GM21515 (cell line): Measurements from ENCODE around the gene ZNF212.

Experiments used
- ATAC-seq: cut with Tn5 transposase; IDR thresholded peaks from one replicate; pipeline ENCODE4 v1.9.1; 2021; ENCODE audit not compliant: unreplicated experiment

Gene ZNF212

DNA sequence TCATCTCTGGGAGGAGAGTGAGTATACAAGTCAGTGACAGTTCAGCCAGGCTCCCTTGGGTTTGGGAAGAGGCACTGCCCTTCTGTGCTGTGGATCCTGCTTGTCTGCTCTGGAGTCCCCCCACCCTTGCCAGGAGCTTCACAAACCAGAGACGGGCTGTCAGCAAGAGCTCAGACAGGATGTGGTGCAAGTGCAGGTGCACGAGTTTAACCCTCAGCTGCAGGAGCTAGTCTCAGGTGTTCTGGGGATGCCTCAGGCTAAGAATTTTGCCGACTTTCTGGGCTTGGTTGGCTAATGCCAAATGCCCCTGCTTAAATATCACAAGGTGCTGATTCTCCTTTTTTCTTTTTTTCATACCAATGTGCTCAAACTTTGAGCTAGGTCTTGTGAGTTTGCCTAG, 44.9 kb downstream of the ZNF212 start:
- ATAC-seq = no peak

DNA sequence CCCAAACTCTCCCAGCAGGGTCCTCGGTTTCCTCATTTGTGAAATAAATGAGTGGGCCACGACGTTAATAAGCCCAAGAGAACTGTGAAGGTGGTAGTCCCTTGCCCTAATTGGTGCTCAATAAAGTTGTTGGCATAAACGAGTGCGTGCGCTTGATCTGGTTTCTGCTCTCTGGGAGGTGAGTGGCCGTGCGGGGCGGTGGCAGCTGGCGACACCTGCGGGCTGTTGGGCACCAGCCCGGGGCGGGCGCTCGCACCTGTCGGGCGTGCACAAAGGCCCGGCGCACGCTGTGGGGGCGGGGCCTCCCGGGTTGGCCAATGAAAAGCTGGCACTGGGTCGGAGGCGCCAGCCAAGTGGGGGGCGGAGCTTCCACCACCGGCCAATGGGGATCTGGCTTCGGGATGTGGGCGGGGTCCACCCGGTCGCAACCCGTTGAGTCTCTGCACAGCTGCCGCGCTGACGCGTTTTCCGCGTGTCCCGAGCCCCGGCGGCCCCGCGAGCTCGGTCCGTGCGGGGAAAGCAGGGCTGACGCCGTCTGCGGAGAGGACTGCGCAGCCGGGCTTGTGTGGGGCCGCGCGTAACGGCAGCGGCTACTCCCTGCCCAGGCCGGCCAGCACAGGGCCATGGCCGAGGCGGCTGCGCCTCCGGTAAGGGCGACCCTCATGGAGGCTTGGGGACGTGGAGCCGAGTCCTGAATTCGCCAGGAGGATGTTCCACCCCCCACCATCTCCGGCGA, 45.6 kb downstream of the ZNF212 start:
- peak; percentile 96 for ATAC-seq

DNA sequence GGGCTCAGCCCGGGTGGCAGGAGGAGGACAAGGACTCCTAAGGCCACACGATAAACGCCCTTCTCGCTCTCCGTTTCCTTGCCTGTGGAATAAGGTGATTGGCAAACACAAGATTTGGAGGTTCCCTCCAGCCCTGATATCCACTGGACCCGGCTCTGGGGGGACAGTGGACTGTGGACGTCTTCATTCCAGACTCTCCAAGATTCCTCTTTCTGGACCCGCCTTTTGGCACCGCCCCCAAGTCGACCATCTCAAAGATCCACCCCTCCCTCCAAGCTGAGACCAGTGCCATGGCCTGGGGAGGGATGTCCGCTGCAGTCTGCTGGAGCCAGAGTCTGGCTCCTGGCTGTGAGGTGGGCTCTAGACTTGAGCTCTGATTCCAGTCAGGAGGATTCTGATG, 46.2 kb downstream of the ZNF212 start:
- no peak for ATAC-seq

DNA sequence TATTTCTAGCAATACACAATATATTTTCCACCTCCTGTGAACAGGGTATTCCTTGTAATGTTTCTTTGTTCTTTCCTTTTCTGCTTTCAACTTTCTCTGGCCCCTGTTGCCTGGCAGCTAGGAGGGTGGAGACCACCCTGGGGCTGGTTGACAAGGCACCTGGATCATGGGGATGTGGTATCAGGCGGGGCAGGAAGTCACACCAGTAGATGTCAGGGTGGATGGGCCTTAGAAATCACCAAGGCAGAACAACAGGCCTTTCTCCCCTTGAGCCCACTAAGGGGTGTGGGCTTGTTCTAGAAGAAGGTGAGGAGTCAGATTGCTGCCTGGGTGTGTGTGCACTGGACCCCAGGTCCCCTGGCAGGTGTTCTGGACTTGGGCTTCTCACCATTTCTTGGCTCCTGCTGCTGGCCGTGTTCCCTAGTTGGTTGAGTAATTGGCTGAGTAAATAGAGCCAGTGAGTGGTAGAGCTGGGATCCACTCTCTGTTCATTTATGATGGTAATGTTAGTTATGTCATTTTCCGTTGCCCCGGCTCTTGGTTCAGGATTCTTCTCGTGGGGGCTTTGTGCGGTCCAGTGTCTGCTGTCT, 47.5 kb downstream of the ZNF212 start:
- no peak for ATAC-seq

DNA sequence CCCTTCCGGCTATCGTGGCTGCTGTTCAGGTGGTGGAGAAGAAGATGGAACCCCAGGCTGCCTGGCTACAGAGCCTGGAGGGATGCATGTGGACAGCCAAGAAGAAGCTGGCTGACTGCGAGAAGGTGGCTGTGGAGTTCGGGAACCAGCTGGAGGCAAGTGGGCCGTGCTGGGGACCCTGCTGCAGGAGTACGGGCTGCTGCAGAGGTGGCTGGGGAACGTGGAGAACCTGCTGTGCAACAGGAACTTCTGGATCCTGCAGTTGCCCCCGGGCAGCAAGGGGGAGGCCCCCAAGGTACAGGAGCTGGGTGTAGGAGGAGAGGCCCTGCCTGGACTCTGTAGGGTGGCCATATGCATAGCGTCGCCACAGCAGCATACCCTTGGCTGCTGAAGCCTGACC, 48.2 kb downstream of the ZNF212 start:
- ATAC-seq = no peak

DNA sequence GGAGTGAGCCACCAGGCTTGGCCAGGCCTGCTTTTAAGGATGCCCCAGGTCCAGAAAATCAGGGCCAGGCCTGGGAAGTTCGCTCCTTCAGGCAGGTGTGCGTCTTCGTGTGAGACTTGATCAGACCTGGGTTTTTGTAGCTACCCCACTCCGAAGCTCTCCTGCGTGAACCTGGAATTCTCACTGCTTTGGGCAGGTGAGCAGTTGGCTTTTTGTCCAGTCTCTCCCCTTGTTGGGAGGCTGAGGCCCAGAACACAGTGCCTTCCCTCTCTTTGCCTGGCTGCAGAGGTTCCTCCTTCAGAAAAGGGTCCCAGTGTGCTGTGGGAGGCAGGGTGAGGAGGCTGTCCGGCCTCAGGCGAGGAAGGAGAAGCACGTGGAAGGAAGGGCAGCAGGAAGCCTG, 49.8 kb downstream of the ZNF212 start:
- no peak for ATAC-seq

DNA sequence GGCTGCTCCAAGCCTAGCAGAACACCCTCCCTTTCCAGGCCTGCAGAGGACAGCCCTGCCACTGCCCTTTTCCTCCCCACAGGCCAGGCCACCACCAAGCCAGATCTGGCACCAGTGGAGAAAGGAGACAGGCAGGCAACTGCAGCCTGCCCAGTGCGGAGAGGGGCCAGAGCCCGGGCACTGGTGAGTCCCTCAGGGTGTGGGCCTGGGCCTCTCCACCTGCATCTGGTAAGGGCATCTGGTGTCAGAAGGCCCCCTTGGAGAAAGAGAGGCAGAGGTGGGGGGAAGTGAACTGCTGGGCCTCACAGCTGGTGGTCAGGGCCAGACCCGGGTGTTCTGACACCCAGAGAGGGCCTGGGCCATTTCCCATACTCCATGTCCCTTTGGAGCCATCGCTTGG, 50.4 kb downstream of the ZNF212 start:
- ATAC-seq = no peak

DNA sequence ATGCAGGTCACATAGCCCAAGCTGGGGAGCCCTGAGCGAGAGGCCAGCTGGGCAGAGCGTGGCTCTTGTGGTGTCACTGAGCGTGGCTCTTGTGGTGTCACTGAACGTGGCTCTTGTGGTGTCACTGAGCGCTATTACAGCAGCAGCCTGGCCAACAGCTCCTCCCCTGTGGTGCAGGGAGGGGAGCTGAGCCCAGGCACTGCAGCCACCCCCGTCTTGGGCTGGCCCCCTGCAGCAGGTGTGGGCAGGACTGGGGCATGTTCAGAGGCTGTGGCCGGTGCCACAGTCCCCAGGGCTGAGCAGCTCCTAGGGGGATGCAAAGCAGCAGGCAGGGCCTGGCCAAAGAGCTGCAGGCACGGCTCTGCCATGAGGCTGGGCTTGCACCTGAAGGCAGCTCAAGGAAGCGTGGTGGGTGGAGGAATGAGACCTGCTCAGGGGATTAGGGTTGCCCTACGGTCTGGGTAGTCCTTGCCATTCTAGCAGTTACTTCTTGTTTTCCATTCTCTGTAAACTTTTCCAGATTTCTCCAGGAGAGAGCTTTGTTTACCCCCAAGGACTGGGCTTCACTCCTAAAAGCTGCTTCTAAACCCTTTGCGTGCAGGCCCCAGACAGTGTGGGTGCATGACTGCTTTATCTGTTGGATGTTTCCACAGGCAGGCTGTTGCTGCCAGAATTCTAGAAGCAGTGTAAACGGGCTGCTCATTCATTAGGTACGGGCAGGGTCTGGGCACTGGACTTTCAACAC, 51.8 kb downstream of the ZNF212 start:
- no peak for ATAC-seq

DNA sequence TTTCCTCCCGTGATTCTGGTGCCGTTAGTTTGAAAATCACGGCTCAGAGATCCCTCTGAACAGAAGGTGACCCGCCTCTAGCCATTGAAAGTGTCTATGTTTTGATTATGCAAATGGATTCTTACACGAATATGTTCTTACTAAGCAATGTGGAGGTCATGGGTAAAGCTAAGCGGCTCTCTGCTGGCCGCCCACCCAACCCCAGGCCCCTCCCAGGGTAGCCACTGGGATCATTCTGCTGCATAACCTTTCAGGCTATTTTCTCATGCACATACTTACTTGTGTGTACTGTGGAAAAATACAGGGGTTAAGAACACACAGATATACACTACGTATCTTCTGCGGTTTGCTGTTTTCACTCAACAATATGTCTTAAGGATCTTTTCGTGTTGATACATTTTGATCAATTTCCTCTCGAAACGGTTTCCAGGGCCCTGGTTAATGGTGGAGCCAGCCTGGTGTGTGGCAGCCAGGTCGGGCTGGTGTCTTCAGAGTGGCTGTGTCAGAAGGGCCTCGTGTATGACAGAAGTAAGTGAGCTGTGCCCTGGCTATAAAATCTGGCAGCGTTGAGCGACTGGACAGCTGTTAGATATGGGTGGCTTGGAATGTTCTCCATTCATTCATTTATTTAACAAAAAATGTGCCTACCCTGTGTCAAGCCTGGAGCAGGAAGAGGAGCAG, 52.5 kb downstream of the ZNF212 start:
- ATAC-seq = no peak

DNA sequence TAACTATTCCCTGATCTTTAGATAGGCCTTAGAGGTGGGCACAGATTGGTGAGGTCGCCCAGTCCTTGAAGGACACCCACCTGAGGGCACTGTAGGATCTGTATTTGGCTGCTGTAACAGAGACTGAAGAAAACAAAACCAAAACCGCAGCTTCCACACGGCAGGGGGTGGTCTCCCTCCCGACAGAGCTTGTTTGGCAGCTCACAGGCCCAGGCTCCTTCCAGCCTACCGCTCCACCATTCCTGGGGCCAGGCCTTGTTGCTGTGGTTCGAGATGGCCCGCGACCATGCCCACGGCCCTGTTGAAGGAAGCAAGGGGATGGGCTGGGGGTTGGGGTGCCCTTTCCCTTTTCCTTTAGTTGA, 53.0 kb downstream of the ZNF212 start:
- no peak for ATAC-seq

DNA sequence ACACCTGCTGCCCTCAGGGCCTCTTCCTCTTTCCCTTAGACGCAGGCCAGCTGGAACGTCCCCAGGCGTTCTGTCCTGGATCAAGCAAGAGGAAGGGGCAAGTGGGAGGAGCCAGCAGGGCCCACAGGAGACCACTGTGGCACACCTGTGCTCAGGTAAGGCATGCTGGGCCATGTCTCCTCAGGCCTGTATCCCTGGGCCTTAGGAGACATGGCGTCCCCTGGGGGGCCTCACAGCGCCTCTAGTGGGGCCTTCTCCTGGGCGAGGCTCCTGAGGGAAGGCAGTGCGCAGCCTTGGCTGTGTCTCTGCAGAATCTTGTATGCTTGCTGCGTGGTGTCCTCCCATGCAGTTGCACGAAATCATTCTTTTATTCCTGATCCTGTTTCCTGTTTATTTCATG, 53.9 kb downstream of the ZNF212 start:
- no peak for ATAC-seq

DNA sequence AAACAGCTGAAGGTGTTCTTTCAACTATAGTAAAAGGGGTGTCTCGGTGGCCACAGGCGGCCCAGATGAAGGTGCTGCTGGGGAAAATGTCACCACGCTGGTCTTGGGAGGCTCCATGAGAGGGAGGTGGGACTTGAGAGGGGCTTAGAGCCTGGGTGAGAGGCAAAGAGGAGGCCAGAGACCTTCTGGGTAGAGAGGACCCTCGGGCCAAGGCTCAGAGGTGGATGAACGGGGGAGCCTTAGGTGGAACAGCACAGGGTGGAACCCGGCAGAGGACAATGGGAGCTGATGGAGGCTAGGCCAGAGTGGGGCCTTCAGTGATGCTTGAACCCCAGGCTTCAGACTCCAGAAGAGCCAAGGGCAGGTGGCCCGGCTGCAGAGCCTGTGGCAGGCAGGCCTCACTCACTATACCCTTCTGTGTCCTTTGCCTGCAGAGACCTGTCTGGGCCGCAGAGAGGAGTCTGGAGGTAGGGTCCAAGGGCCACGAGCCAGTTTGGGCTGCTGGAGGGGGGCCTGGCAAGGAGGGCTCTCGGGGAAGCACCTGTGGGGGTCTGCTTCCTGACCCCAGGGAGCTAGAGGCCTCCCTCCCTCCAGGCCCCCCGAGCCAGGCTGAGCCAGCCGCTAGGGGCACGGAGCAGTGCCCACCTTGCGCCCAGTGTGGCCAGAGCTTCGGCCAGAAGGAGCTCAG, 54.6 kb downstream of the ZNF212 start:
- no peak for ATAC-seq

DNA sequence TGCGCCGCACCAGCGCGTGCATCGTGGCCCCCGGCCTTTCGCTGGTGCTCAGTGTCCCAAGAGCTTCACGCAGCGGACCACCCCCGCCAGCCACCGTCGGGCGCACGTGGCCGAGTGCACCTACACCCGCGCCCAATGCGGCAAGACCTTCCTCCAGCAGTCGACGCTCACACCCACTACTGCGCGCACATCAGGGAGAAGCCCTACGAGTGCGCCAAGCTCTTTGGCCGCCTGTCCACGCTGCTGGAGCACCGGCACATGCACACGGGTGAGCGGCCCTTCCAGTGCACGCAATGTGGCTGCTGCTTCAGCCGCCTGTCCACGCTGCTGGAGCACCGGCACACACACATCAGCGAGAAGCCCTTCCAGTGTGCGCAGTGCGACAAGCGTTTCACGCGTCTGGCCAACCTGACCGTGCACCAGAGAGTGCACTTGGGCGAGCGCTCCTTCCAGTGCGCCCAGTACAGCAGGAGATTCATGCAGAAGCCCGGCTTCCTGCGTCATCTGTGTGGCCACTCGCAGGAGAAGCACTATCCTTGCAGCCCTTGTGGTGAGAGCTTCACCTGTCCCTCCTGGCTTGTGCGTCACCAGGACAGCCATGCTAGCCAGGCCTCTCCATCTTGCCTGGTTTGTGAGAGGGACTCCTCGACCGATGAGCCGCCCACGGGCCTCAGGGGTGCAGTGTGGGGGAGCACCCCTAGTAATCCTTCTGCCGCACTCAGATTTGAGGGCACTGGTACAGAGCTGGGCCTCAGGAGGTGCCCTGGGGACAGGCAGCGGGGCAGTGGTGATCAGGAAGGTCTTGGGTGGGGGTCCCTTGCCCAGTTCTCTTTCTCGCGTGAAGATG, 55.4 kb downstream of the ZNF212 start:
- no peak for ATAC-seq

DNA sequence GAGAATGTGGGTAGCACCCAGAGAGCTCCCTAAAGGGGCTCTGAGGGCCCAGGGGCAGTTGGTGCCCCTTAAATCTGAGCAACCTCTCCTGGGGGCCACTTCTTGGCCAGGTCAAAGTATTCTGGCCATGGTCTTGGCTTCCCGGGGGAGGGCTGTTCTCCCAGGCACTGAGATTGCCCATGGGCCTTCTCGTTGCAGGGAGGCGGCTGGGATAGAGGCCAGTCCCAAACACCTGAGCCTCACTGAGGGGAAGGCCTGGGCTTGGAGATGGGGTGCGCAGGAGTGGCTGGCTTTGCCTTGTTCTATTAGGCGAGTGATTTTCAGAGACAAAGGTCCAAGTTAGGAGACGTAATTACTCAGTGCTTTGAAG, 56.0 kb downstream of the ZNF212 start:
- no peak for ATAC-seq

DNA sequence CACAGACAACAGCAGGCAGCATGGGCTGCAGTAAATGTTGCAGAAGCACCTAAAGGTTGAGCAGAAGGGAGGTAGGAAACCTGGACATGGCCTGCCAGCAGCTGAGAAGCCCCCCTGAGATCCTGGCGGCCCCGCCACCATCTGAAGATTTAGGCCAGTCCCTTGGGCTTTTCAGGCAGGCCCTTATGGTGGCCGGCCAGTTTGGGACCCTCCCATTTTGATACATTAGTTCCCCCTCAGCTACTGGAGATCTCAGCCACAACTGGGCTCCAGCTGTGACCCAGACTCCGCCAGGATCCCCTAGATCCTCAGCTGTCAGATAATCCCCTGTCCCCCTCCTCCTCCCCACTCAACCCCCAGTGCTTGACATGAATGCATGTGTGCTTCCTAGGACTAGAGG, 56.9 kb downstream of the ZNF212 start:
- ATAC-seq = no peak

DNA sequence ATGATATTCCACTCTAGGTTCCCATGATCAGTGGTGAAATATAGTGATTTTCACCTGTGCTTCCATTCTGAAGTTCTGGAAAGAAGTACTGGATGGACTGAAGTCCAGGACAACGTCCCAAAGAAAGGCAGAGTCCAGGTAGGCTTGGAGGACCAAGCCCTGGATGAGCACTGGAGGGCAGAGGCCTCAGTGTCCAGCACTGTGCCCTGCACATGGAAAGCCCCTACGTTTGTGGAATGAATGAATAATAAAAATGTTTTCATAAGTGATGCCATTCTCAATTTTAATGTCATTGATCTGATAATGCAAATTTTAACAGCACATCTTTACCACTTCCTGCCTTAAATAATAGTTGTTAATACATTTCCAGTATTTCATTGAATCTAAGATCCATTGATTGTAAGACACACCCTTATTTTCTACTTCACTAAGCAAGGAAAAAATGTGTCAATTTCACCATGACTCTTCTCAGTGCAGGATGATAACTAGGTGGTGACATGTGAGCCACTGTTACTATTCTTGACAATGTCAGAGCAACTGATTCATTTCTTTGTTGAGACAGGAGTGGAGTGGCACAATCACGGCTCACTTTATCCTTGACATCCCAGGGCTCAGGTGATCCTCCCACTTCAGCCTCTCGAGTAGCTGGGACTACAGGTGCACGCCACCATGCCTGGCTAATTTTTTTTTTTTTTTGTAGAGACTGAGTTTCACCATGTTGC, 57.7 kb downstream of the ZNF212 start:
- ATAC-seq = no peak

DNA sequence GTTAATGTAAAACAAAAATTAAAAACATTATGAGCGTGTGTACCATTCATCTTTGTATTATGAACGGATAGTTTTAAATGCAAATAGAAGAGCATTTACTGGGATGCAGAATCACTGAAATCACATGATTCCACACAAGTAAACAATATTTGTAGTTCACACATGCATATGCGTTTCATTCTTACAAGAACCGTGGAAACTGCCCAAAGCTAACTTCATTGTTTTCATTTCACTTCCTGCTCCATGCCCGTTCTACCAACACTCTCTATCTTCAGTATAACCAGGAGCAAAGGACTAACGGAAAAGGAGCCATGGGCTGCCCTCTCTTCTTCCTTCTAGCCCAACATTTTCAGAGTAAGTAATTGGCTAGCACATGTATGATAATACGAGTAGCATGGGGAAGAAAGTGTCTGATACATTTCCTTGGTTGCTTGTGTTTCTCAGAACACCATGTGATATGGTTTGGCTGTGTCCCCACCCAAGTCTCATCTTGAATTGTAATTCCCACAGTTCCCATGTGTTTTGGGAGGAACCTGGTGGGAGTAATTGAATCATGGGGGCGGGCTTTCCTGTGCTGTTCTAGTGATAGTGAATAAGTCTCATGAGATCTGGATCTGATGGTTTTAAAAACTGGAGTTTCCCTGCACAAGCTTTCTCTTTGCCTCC, 61.3 kb downstream of the ZNF212 start:
- ATAC-seq = no peak

DNA sequence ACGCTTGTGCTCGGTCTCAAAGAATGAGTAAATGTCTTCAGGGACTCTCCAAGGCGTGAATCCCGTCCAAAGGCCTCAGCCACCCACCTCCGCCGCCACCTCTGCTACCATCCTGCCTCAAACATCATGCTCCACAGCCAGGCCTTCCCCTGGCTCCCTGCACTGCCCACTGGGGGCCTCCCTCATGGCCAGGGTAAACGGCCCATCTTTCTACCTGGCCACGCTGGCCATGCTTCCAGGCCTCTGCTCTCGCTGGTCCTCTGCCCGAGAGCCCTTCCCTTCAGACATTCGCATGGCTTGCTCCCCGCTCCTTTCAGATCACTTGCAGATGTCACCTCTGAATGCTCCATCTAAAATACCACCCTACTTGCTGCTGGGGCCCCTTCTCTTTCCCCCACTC, 62.8 kb downstream of the ZNF212 start:
- no peak for ATAC-seq

DNA sequence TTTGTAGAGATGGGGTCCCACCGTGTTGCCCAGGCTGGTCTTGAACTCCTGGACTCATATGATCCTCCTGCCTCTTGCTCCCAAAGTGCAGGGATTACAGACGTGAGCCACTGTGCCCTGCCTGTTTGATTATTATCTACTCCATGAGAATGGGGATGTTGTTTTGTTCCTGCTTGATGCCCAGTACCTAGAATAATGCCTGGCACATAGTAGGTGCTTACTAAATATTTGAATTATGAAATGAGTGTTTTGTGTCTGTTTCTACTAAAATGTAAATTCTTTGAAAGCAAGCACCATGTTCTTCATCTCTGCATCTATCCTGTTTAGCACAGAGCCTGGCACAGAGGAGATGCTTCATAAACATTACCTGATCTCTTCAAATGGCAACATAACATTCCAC, 63.4 kb downstream of the ZNF212 start:
- no peak for ATAC-seq
